ENCODE results near the gene CLDN16. TPM values are rescaled to one million over a fixed set of nuclear protein-coding genes. Genes with fewer than 3 reads are reported as not detected.

The CLDN16 gene
- total RNA-seq, 1 donor from 2014 or later = 0.14 TPM

- no peaks in the 10 kb centered on the region for H3K27me3 ChIP-seq
- ATAC-seq = no peak
- DNase-seq = no peak
- no peaks in the 10 kb centered on the region for H3K4me1 ChIP-seq
- H3K9me3 ChIP-seq = no peaks in the 10 kb centered on the region
- intact Hi-C loops (cut with DNase I) = no loop called here
- no peak overlapping the region for H3K27ac ChIP-seq
- TF ChIP-seq CTCF (IDR thresholded peaks at IDR 0.05) = no peak
- no peak overlapping the region for H3K4me3 ChIP-seq
- H3K36me3 ChIP-seq = no peaks in the 10 kb centered on the region
These were observed 36.1 kb downstream of the CLDN16 start for GRCh38 chr3:190424108-190424477.

DNA sequence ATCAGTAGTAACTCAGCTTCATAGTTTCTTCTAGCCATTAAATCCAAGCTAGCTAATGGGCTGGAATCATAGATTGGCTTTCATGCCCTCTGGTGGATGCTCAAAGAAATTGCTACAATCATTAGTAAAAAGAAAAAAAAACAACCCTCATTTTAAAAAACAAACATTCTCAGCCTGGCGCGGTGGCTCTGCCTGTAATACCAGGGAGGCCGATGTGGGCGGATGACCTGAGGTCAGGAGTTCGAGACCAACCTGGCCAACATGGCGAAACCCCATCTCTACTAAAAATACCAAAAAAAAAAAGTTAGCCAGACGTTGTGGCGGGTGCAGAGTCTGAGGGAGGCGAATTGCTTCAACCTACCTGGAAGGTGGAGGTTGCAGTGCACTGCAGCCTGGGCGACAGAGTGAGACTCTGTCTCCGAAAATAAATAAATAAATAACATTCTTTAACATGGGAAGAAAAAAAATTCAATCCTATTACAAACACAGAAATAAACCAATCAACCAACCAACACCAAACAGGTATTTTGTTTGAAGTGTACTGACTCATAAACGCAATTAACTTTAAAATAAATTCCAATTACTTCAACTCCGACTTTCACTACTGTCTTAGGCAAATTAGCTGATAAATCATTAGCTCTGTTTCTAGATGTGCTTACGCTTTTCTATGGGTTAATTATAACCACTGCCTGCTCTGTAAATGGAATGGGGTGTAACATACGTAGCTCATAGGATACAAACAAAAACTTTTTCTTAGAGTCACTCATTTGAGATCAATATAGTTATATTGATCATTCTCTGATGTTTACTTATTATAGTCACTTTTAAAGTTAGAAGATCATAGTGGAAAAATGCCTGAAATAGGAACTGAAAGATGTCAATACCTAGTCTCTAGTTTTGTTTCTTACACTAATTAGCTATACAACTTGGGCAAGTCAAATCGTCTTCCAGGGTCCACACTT lies 36.8 kb downstream of the CLDN16 start:
- Histone ChIP-seq H3K36me3 (no peaks in the 10 kb centered on the region), H3K27me3 (no peaks in the 10 kb centered on the region), H3K4me3 (no peak overlapping the region), H3K27ac (no peak overlapping the region), H3K4me1 (no peaks in the 10 kb centered on the region), H3K9me3 (no peaks in the 10 kb centered on the region)
- intact Hi-C loops (cut with DNase I) = no loop called here
- ATAC-seq (peak; percentile 84), DNase-seq (peak; percentile 74)
- TF ChIP-seq CTCF (IDR thresholded peaks at IDR 0.05) = peak; percentile 63

DNA sequence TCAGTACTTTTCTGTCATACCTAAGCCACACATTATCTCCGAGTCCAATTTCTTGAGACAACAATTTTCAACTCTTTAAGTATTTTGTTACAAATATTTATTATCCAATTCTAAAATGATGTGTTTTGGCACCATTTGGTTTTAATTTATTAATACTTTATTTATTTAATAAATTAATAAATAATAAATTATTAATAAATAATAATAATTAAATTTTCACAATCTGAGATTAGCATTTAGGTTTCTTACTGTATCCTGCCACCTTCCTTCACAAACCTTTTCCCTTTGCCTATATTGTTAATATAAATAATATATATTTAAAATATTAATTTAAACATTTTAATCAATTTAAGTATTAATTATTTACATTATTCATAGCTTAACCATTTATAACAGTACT lies 37.9 kb downstream of the CLDN16 start:
- intact Hi-C loops (cut with DNase I) = no loop called here
- DNase-seq = no peak
- no peak for TF ChIP-seq CTCF (IDR thresholded peaks at IDR 0.05)
- H3K36me3 ChIP-seq = no peaks in the 10 kb centered on the region
- H3K27ac ChIP-seq = no peak overlapping the region
- no peak for ATAC-seq
- no peaks in the 10 kb centered on the region for H3K9me3 ChIP-seq
- H3K27me3 ChIP-seq = no peaks in the 10 kb centered on the region
- no peaks in the 10 kb centered on the region for H3K4me1 ChIP-seq
- no peak overlapping the region for H3K4me3 ChIP-seq

- H3K9me3 ChIP-seq = no peaks in the 10 kb centered on the region
- intact Hi-C loops (cut with DNase I) = no loop called here
- no peaks in the 10 kb centered on the region for H3K27me3 ChIP-seq
- ATAC-seq (peak; percentile 30), DNase-seq (no peak)
- H3K4me1 ChIP-seq = no peaks in the 10 kb centered on the region
- TF ChIP-seq CTCF (IDR thresholded peaks at IDR 0.05) = no peak
- no peak overlapping the region for H3K4me3 ChIP-seq
- no peaks in the 10 kb centered on the region for H3K36me3 ChIP-seq
- H3K27ac ChIP-seq = no peak overlapping the region
These were observed 39.0 kb downstream of the CLDN16 start for GRCh38 chr3:190426806-190427507.

- ATAC-seq = no peak
- no peaks in the 10 kb centered on the region for H3K36me3 ChIP-seq
- H3K4me1 ChIP-seq = no peaks in the 10 kb centered on the region
- intact Hi-C loops (cut with DNase I) = no loop called here
- H3K27me3 ChIP-seq = no peaks in the 10 kb centered on the region
- no peak overlapping the region for H3K4me3 ChIP-seq
- DNase-seq = no peak
- no peak overlapping the region for H3K27ac ChIP-seq
- TF ChIP-seq CTCF (IDR thresholded peaks at IDR 0.05) = no peak
- H3K9me3 ChIP-seq = no peaks in the 10 kb centered on the region
These were observed 41.7 kb downstream of the CLDN16 start for GRCh38 chr3:190429681-190430080.

All from upper lobe of right lung (tissue), 1 donor.